Endothelial cell of umbilical vein (primary cell): ENCODE measurements around the gene GIT2. TPM values are rescaled to one million over a fixed set of nuclear protein-coding genes. Genes with fewer than 3 reads are reported as not detected.

Source experiments
- BruUV-seq: library from RNA; stranded (reverse); fragments of 400-500 nt; replicated peaks from 2 replicates; lab custom pipeline; 2021; lab: Mats Ljungman, UMichigan
- CTCF ChIA-PET: fragments of 300-600, 350-600 bp; sonication (Branson Sonifier 250); formaldehyde crosslinking; loops from one replicate; lab custom pipeline; 2021; ENCODE audit warnings: antibody characterized with exemption, inconsistent platforms; lab: Charles Lee
- POLR2A ChIA-PET: fragments of 300-600, 350-600 bp; sonication (Branson Sonifier 250); formaldehyde crosslinking; loops from one replicate; lab custom pipeline; 2021; ENCODE audit warnings: antibody characterized with exemption, inconsistent platforms; lab: Charles Lee
- DNase-seq: peaks from one replicate; pipeline ENCODE4 v3.0.0-alpha.2; 2011; ENCODE audit warnings: low read depth, low spot score
- FAIRE-seq: peaks from 2 replicates; lab custom pipeline; 2011; peaks lifted over from hg19 to GRCh38; lab: Jason Lieb, UNC
- H2AFZ ChIP-seq: 2 replicates; pipeline ENCODE4 v1.6.0; 2012; ENCODE audit warnings: low read depth, low read length, control low read depth, inconsistent platforms
- H3K27ac ChIP-seq: 2 replicates; pipeline ENCODE4 v1.5.1; 2011; ENCODE audit warnings: low read depth, mild to moderate bottlenecking, control low read depth, low read length, moderate library complexity; ENCODE audit not compliant: insufficient read depth
- H3K27me3 ChIP-seq, 2 experiments: 2 replicates each; pipeline versions ENCODE4 v1.6.0 to v1.6.1; 2011; ENCODE audit warnings: low read length in 2 of 2, mixed read lengths in 1 of 2; ENCODE audit not compliant: control insufficient read depth in 2 of 2, insufficient read depth in 2 of 2
- H3K36me3 ChIP-seq, 2 experiments: 2 replicates in 1 of 2; 3 replicates in 1 of 2; pipeline ENCODE4 v1.5.1; 2011; ENCODE audit warnings: low read length in 2 of 2, mild to moderate bottlenecking in 1 of 2, moderate library complexity in 1 of 2; ENCODE audit not compliant: control insufficient read depth in 2 of 2, insufficient read depth in 2 of 2; ENCODE audit errors: extremely low read depth in 1 of 2
- H3K4me1 ChIP-seq: 3 replicates; pipeline ENCODE4 v1.5.1; 2011; ENCODE audit warnings: mild to moderate bottlenecking, low read length; ENCODE audit not compliant: control insufficient read depth, insufficient read depth; ENCODE audit errors: extremely low read depth
- H3K4me2 ChIP-seq: 2 replicates; pipeline ENCODE4 v1.6.1; 2011; ENCODE audit warnings: low read length, control low read depth, mixed read lengths; ENCODE audit not compliant: insufficient read depth
- H3K4me3 ChIP-seq, 3 experiments: fragments of 200-600 bp in 1 of 3; sonication (generic), shearing (Covaris generic) in 1 of 3; replicated peaks in 1 of 3; 2 replicates each; pipeline ENCODE4 v1.5.1; 2011 to 2016; ENCODE audit warnings: control low read depth in 3 of 3, low read length in 3 of 3, mild to moderate bottlenecking in 2 of 3, inconsistent platforms in 1 of 3, low read depth in 1 of 3, moderate library complexity in 1 of 3; ENCODE audit not compliant: insufficient read depth in 1 of 3
- H3K79me2 ChIP-seq: 2 replicates; pipeline ENCODE4 v1.6.0; 2012; ENCODE audit warnings: low read length, inconsistent platforms; ENCODE audit not compliant: control insufficient read depth, insufficient read depth
- H3K9ac ChIP-seq: replicated peaks from 2 replicates; pipeline ENCODE3; 2011; ENCODE audit warnings: low read length, control low read depth; ENCODE audit not compliant: insufficient read depth; ENCODE audit errors: extremely low read depth
- H3K9me1 ChIP-seq: replicated peaks from 3 replicates; pipeline ENCODE4 v1.6.0; 2011; ENCODE audit warnings: mild to moderate bottlenecking, low read length; ENCODE audit not compliant: control insufficient read depth, insufficient read depth; ENCODE audit errors: extremely low read depth
- H3K9me3 ChIP-seq: replicated peaks from 2 replicates; pipeline ENCODE4 v1.5.1; 2012; ENCODE audit warnings: low read length, inconsistent platforms; ENCODE audit not compliant: control insufficient read depth, insufficient read depth
- H4K20me1 ChIP-seq: replicated peaks from 2 replicates; pipeline ENCODE3; 2011; ENCODE audit warnings: mild to moderate bottlenecking, low read length; ENCODE audit not compliant: control insufficient read depth, insufficient read depth; ENCODE audit errors: extremely low read depth
- CTCF ChIP-seq, 2 donors: IDR thresholded peaks; 1 replicate in 1 of 2; 2 replicates in 1 of 2; pipeline ENCODE4 v1.5.1; 2011; ENCODE audit warnings: low read length in 2 of 2, mild to moderate bottlenecking in 2 of 2, moderate library complexity in 2 of 2, control low read depth in 1 of 2, inconsistent platforms in 1 of 2, low read depth in 1 of 2; ENCODE audit not compliant: insufficient read depth in 1 of 2; ENCODE audit errors: extremely low read depth in 1 of 2
- EZH2 ChIP-seq: IDR thresholded peaks from 2 replicates; pipeline ENCODE4 v1.6.1; 2012; ENCODE audit warnings: borderline replicate concordance, low read depth, mild to moderate bottlenecking, moderate library complexity, low read length, inconsistent platforms; ENCODE audit not compliant: severe bottlenecking
- FOS ChIP-seq: IDR thresholded peaks from 2 replicates; pipeline ENCODE4 v1.6.1; 2011; ENCODE audit warnings: mild to moderate bottlenecking, low read length, moderate library complexity, borderline replicate concordance; ENCODE audit not compliant: insufficient read depth
- GATA2 ChIP-seq: IDR thresholded peaks from 2 replicates; pipeline ENCODE4 v1.7.0; 2011; ENCODE audit warnings: low read depth, mild to moderate bottlenecking, moderate library complexity, mixed read lengths, low read length; ENCODE audit not compliant: insufficient read length, insufficient read depth
- JUN ChIP-seq: IDR thresholded peaks from 2 replicates; pipeline ENCODE4 v1.6.1; 2011; ENCODE audit warnings: borderline replicate concordance, low read depth; ENCODE audit not compliant: insufficient read length, insufficient read depth
- MAX ChIP-seq: IDR thresholded peaks from 2 replicates; pipeline ENCODE4 v1.6.1; 2011; ENCODE audit not compliant: insufficient read depth, insufficient read length
- MYC ChIP-seq: IDR thresholded peaks from one replicate; pipeline ENCODE4 v1.6.1; 2011; ENCODE audit warnings: mild to moderate bottlenecking, low read depth, low read length
- POLR2A ChIP-seq: IDR thresholded peaks from 2 replicates; pipeline ENCODE4 v1.6.1; 2012; ENCODE audit warnings: low read depth, mild to moderate bottlenecking, control low read depth, low read length
- POLR2AphosphoS5 ChIP-seq: IDR thresholded peaks from 2 replicates; pipeline ENCODE4 v1.6.1; 2012; ENCODE audit warnings: low read depth, mild to moderate bottlenecking, control low read depth, low read length, moderate library complexity; ENCODE audit not compliant: insufficient read depth
- dilution Hi-C: fragments of 300-500 bp; cut with MboI; formaldehyde crosslinking; loops from one replicate; pipeline ENCODE4 v1.15.0; 2019; ENCODE audit warnings: low sequenced_read_pairs; ENCODE audit not compliant: extremely low pct_ligation_motif_present
- intact Hi-C: fragments of 100-400 bp; cut with micrococcal nuclease; formaldehyde crosslinking; loops from one replicate; pipeline ENCODE4 v1.10.0; 2022
- polyA plus RNA-seq, 4 experiments: library from polyadenylated mRNA; depleted of rRNA in 3 of 4; stranded (reverse) in 3 of 4; unstranded in 1 of 4; fragments of >200 nt; gene quantifications; 2 replicates each; pipeline versions ENCODE4 v1.2.1 to v1.2.3, GENCODE V29; 2011 to 2012; ENCODE audit warnings: missing spikeins in 1 of 4
- total RNA-seq: library from RNA; stranded (reverse); gene quantifications from 2 replicates; pipeline ENCODE4 v1.2.3, GENCODE V29; 2021

The GIT2 gene
- total and polyA plus RNA-seq, 2 donors (not counting 3 experiments of a cell fraction or from before 2014, with no cell fraction given) = 37.3 to 77.2 TPM

- Histone ChIP-seq H4K20me1 (no peaks in the 10 kb centered on the region), H3K4me2 (no peak overlapping the region)
- CTCF ChIA-PET = no interaction called here
These were observed 11.7 kb upstream of the GIT2 start for GRCh38 chr12:110007881-110008280.

More at GRCh38 chr12:110007881-110008280, 11.7 kb upstream of the GIT2 start:
- dilution Hi-C loops = no loop called here
- FAIRE-seq (no peak), DNase-seq (no peak)
- POLR2A ChIA-PET = no interaction called here
- H3K79me2 ChIP-seq = peaks cover 3% of the 10 kb centered on the region
- no peak overlapping the region for H3K9ac ChIP-seq
- no peaks in the 10 kb centered on the region for H3K9me1 ChIP-seq
- H3K4me3 ChIP-seq = no peak overlapping the region
- no peak overlapping the region for H2AFZ ChIP-seq
- no peak overlapping the region for H3K27ac ChIP-seq
- TF ChIP-seq POLR2A (no peak), MAX (no peak), CTCF (IDR thresholded peaks at IDR 0.05; ENCODE audit: extremely low read depth in 1 of 2, insufficient read depth in 1 of 2, low read depth in 1 of 2, low read length in 2 of 2) (no peak), POLR2AphosphoS5 (no peak), MYC (no peak), EZH2 (no peak), GATA2 (no peak), JUN (no peak), FOS (no peak)
- no TSS peak for BruUV-seq
- intact Hi-C loops = no loop called here
- no peaks in the 10 kb centered on the region for H3K27me3 ChIP-seq
- no peaks in the 10 kb centered on the region for H3K9me3 ChIP-seq
- no peaks in the 10 kb centered on the region for H3K36me3 ChIP-seq
- H3K4me1 ChIP-seq = no peaks in the 10 kb centered on the region
